Measurements from ENCODE around the gene HEBP1.

Gene HEBP1

DNA sequence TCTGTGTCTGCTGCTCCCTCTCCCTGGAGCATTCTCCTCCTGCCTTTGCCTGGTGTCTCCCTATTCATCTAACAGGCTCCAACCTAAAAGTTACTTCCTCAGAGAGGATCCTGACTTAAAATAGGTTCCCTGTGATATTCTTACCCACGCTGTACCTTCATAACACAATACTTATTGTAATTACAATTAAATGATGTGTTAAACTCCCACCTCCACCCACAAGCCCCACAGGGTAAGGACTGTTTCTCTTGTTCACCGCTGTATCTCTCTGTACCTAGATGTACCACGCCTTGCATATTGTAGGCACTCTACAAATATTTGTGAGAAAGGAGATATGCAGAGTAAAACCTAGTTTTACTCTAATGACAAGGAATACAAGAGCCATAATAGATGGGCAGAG is 5.0 kb downstream of the HEBP1 start:
- no peak overlapping the region for H3K27ac ChIP-seq
- CTCF ChIA-PET, result interaction anchor here (0.6 kb wide), 1 partner anchor 79 kb away, joined by 3 read pairs; no protein-coding TSS in a partner anchor
- POLR2A ChIA-PET (ENCODE audit: low non-redundant PET), result no interaction called here
- no peak for DNase-seq (ENCODE audit: low spot score)
- TF ChIP-seq, protein P1, sequence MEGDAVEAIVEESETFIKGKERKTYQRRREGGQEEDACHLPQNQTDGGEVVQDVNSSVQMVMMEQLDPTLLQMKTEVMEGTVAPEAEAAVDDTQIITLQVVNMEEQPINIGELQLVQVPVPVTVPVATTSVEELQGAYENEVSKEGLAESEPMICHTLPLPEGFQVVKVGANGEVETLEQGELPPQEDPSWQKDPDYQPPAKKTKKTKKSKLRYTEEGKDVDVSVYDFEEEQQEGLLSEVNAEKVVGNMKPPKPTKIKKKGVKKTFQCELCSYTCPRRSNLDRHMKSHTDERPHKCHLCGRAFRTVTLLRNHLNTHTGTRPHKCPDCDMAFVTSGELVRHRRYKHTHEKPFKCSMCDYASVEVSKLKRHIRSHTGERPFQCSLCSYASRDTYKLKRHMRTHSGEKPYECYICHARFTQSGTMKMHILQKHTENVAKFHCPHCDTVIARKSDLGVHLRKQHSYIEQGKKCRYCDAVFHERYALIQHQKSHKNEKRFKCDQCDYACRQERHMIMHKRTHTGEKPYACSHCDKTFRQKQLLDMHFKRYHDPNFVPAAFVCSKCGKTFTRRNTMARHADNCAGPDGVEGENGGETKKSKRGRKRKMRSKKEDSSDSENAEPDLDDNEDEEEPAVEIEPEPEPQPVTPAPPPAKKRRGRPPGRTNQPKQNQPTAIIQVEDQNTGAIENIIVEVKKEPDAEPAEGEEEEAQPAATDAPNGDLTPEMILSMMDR (conservative IDR thresholded peaks at IDR 0.05; ENCODE audit: low read depth), result no peak

DNA sequence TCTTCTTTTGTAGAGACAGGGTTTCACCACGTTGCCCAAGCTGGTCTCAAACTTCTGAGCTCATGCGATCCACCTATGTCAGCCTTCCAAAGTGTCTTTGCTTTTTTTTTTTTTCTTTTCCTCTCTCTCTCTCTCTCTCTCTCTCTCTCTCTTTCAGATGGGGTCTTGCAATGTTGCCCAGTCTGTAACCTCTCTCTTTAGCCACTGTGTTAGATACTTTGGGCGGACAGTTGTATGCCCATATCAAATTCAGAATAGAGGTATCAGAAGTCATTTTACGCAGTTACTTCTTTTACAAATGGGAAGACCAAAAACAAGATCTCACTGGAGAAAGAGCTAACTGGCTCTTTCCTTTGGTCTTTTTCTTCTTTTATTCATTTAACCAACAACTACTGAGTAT is 6.7 kb downstream of the HEBP1 start:
- no peak overlapping the region for H3K27ac ChIP-seq
- POLR2A ChIA-PET (ENCODE audit: low non-redundant PET), result no interaction called here
- no peak for DNase-seq (ENCODE audit: low spot score)
- CTCF ChIA-PET, result no interaction called here
- TF ChIP-seq, protein P1 (conservative IDR thresholded peaks at IDR 0.05; ENCODE audit: low read depth), result no peak

DNA sequence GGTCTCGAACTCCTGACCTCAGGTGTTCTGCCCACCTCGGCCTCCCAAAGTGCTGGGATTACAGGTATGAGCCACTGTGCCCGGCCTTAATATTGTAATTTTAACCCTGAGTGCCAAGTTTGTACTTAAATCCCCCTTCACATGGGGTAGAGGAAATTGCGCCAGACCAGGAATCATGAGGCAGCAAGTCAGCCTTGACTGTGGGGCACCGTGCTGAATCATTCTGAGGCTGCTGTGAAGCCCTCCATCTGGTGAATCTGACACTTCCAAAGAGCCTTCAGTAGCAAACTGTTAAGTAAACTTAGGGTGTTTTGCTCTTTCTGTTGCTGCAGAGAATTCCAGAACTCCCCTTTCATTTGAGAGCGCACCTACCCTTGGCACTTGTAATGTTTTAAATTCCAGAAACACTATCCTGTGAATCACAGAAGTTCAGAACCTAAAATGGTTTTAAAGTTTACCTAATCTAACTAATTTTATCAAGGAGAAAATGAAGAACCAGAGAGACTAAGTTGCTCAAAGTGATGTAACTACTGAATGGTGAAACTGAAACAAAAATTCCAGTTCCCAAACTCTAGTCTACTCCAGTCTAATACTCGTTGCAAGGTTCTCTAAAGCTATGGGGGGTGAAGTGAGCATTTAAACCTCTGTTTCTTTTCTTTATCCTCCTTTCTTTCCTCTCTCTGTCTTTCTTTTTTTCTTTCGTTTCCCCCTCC is 7.5 kb downstream of the HEBP1 start:
- peak overlapping the region; percentile 61 for H3K27ac ChIP-seq
- TF ChIP-seq, protein P1 (conservative IDR thresholded peaks at IDR 0.05; ENCODE audit: low read depth), result no peak
- POLR2A ChIA-PET (ENCODE audit: low non-redundant PET), result no interaction called here
- DNase-seq (ENCODE audit: low spot score), result no peak
- CTCF ChIA-PET, result no interaction called here

DNA sequence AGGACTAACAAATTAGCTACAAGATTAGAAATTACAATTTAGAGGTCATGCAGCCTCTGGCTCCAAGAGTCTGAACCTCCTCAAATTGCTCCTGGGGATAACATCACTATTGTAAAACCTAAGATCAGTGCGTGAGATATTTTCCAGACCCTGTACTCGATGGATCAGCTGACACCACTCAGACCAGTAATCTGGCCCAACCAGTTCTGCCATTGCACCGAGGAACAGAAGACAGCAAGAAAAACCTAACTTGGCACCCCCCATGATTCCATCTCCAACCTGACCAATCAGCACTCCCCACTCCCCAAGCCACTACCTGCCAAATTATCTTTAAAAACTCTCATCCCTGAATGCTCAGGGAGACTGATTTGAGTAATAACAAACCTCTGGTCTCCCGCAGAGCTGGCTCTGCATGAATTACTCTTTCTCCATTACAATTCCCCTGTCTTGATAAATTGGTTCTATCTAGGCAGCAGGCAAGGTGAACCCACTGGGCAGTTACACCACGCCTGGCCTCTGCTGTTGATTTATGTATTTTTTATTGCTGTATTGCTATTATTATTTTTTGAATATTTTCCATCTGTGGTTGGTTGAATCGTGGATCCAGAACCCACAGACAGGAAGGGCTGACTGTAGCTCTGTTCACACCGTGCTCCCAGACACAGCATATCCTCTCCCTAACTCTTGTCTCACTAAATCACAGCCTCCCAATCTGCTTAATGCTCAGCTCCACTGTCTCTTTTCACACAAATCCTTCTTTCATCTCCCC is 9.2 kb downstream of the HEBP1 start:
- POLR2A ChIA-PET (ENCODE audit: low non-redundant PET), result no interaction called here
- TF ChIP-seq, protein P1 (conservative IDR thresholded peaks at IDR 0.05; ENCODE audit: low read depth), result no peak
- H3K27ac ChIP-seq, result no peak overlapping the region
- CTCF ChIA-PET, result no interaction called here
- DNase-seq (ENCODE audit: low spot score), result no peak

DNA sequence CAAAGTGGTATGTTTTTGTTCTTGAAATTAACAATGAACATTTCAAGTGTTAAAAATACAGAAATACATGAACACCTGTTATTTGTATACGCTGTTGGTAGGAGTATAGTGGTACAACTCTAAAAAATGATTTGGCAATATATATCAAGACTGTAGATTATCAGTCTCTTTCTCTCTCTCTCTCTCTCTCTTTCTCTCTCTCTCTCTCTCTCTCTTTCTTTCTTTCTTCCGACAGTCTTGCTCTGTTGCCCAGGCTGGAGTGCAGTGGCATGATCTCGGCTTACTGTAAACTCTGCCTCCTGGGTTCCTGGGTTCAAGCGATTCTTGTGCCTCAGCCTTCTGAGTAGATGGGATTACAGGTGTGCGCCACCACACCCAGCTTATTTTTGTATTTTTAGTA is 12.6 kb downstream of the HEBP1 start:
- ChIA-PET POLR2A (ENCODE audit: low non-redundant PET) (no interaction called here), CTCF (no interaction called here)
- TF ChIP-seq, protein P1 (conservative IDR thresholded peaks at IDR 0.05; ENCODE audit: low read depth), result no peak
- no peak for DNase-seq (ENCODE audit: low spot score)
- H3K27ac ChIP-seq, result no peak overlapping the region

DNA sequence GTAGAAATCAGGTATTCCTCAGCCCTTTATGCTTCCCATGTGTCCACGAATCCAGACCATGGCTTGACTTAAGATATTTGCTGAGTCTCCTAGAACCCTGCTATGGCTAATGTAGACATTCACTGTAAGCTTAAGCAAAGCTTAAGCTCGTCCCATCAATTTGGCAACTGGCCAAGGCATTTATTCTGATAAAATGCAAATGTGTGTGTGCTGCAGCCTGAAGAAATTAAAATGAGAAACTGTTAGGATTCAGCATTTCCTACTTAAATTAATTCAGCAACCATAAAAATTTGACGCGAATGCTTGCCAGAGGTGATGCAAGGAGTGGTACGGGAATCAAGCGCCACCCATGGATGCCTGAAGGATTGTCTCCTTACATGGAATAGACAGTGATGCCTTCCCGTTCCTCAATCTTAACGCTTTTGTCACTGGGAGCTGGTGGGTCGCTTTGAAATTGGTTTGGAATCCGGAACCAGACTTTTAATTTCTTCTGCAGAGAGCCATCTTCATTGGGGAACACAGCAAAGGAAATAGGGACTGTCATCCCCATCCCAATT is 13.2 kb downstream of the HEBP1 start:
- TF ChIP-seq, protein P1 (conservative IDR thresholded peaks at IDR 0.05; ENCODE audit: low read depth), result no peak
- CTCF ChIA-PET, result interaction anchor here (0.5 to 0.9 kb wide), 3 partner anchors 70 to 701 kb away, joined by 3 to 8 read pairs (median 4); no protein-coding TSS in a partner anchor
- POLR2A ChIA-PET (ENCODE audit: low non-redundant PET), result no interaction called here
- no peak for DNase-seq (ENCODE audit: low spot score)
- no peak overlapping the region for H3K27ac ChIP-seq

All from RWPE1 (cell line).